Effector memory CD8-positive, alpha-beta T cell (primary cell): ENCODE results near the gene SMAGP.
"Not testable (repeated sequence)": the region's sequence is repeated elsewhere in the genome, so short reads cannot be mapped to it uniquely, and the experiment has no call there.

Experiments used
- ATAC-seq: fragments of 150-1000 bp; cut with Tn5 transposase; replicated peaks from 2 replicates; pipeline ENCODE4 v1.10.0; 2021; ENCODE audit warnings: mild to moderate bottlenecking, moderate library complexity
- DNase-seq, 3 experiments: peaks; one replicate each; pipeline ENCODE4 v3.0.0; 2021
- H3K27ac Mint-ChIP-seq, 2 donors: one replicate each; pipeline ENCODE4 v1.8.0; 2022; ENCODE audit warnings: mild to moderate bottlenecking in 2 of 2, mixed read lengths in 2 of 2, moderate library complexity in 2 of 2
- H3K27me3 Mint-ChIP-seq, 2 donors: one replicate each; pipeline ENCODE4 v1.8.0; 2022; ENCODE audit warnings: mixed read lengths in 2 of 2
- H3K36me3 Mint-ChIP-seq: one replicate; pipeline ENCODE4 v1.8.0; 2022; ENCODE audit warnings: mild to moderate bottlenecking, moderate library complexity, mixed read lengths; ENCODE audit not compliant: insufficient read depth
- H3K4me1 Mint-ChIP-seq, 2 donors: one replicate each; pipeline ENCODE4 v1.8.0; 2022; ENCODE audit warnings: low read depth in 2 of 2, mixed read lengths in 2 of 2
- H3K4me3 Mint-ChIP-seq, 2 donors: one replicate each; pipeline ENCODE4 v1.8.0; 2022; ENCODE audit warnings: mild to moderate bottlenecking in 2 of 2, mixed read lengths in 2 of 2, moderate library complexity in 2 of 2
- H3K9me3 Mint-ChIP-seq, 2 donors: one replicate each; pipeline ENCODE4 v1.8.0; 2022; ENCODE audit warnings: mixed read lengths in 2 of 2
- total RNA-seq, 9 experiments: gene quantifications; one replicate each; lab custom pipeline; 2026; lab: John Stamatoyannopoulos, UW

The SMAGP gene
- 0.18 to 10.4 (median 1.8) reads per million in 9 experiments for total RNA-seq

DNA sequence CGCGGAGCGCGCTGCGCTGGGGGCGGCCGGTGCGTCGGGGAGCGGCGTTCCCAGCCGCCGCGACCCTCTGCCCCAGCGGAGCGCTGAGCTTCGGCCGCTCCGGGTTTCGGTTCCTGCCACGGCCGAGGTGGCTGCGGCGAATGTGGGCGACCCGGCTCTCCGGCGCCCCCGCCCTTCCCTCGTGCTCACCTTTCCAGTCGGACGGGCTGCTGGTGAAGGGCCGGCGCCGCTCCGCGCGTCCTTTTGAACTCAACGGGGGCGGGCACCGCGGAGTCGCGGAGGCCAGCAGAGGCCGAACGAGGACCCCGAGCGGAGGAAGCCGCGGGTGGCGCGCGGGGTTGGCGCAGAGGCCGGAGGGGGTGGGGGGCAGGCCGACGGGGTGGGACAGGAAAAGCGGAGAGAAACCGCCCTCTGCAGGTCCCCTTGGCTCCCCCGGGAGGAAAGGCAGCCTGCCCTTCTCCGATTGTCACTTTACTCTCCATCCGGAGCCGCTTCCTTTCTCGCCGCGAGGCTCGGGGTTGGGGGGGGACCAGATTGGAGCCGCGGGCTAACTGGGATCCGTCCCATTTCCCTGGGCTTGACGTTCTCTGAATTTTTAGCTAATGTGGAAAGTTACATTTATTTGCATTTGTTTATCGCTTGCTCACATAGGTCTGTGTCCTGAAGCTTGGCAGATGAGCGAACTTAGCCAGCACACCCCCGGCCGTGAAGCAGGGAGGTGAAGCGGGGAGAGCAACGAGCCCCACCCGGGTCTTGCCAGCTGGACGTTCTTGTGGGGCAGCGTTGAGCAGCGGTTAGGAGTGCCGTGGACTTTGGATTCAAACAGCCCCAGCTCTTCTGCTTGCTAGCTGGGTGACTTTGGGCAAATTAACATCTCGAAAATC is at the start of gene SMAGP:
Gene SMAGP (minus strand): TSS at position 349 of the 884 bp plus-strand sequence. CDS start 1,137 bp downstream, outside the sequence.
- Mint-ChIP-seq H3K27ac (peak within 1 kb of the TSS; percentile 91 to 94), H3K9me3 (no peaks in the 10 kb centered on the region), H3K27me3 (no peaks in the 10 kb centered on the region), H3K36me3 (peaks cover 6% of the 10 kb centered on the region), H3K4me3 (peak within 1 kb of the TSS; percentile 96 to 97), H3K4me1 (peaks cover 20 to 31% of the 10 kb centered on the region in 2 donors)
- DNase-seq (peak; percentile 27 to 42 (median 33)), ATAC-seq (peak; percentile 68)

DNA sequence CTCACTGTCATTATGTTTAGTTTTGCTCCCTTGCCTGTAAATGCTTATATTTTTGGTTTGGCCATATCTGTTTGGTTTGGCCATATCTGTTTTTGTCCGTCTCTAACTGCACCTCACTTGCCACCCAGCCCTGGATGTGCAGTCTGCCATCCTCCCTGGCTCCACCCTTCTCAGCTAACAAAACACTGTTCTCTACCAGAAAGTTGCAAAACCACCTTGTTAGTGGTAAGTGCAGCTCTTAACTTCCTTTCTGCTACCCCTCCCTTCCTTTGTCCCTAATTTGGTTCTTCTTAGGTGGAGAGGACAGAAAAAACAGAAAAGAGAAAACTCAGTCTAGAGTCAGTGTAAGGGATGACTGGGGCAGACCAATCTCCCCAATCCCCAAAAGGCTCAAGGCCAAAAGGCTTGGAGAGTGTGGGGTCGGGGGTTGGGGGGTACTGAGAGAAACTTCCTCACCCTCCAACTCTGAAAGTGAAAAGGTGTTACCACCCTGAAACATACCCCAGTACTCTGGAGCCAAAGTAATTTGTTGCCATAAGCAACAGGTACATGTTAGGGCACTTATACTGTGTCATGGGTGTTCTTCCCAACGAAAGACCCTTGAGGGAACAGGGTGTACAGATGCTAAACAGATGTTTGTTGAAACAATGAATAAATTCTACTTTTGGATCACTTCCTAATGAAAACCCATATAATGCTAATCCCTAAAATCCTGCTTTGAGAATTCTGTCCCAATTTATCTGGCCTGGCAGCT is 48.8 kb upstream of the SMAGP start:
- H3K36me3 Mint-ChIP-seq: peaks cover 59% of the 10 kb centered on the region
- H3K9me3 Mint-ChIP-seq: no peaks in the 10 kb centered on the region
- peak; percentile 76 for ATAC-seq

GRCh38 chr12:51318057-51318806 is 48.0 kb upstream of the SMAGP start:
- Mint-ChIP-seq H3K4me3 (peak overlapping the region; percentile 92 to 94), H3K36me3 (peaks cover 58% of the 10 kb centered on the region), H3K4me1 (peaks cover 57 to 61% of the 10 kb centered on the region in 2 donors), H3K27ac (peak overlapping the region; percentile 88 to 97)
- ATAC-seq, H3K27me3 Mint-ChIP-seq, H3K9me3 Mint-ChIP-seq, DNase-seq: not testable (repeated sequence)

More for the DNA sequence above, 48.8 kb upstream of the SMAGP start:
- Mint-ChIP-seq H3K27me3 (no peaks in the 10 kb centered on the region), H3K4me3 (peak overlapping the region; percentile 92 to 94), H3K27ac (peak overlapping the region; percentile 88 to 97), H3K4me1 (peaks cover 58 to 65% of the 10 kb centered on the region in 2 donors)
- DNase-seq: peak; percentile 45 to 59 (median 53)

- H3K27me3 Mint-ChIP-seq: no peaks in the 10 kb centered on the region
- H3K4me3 Mint-ChIP-seq: peak overlapping the region; percentile 50 to 64
- peaks cover 92% of the 10 kb centered on the region for H3K36me3 Mint-ChIP-seq
- no peaks in the 10 kb centered on the region for H3K9me3 Mint-ChIP-seq
- DNase-seq (no peak), ATAC-seq (no peak)
- peaks cover 39 to 62% of the 10 kb centered on the region in 2 donors for H3K4me1 Mint-ChIP-seq
- peak overlapping the region; percentile 91 to 94 for H3K27ac Mint-ChIP-seq
Observed at GRCh38 chr12:51311389-51311788, 41.2 kb upstream of the SMAGP start.

- Mint-ChIP-seq H3K27me3 (no peaks in the 10 kb centered on the region), H3K9me3 (no peaks in the 10 kb centered on the region), H3K36me3 (peaks cover 98% of the 10 kb centered on the region), H3K27ac (peak overlapping the region; percentile 91 to 94), H3K4me1 (peaks cover 38 to 71% of the 10 kb centered on the region in 2 donors), H3K4me3 (peak overlapping the region in 1 of 2 donors; percentile 34)
- DNase-seq (no peak), ATAC-seq (peak; percentile 56)
Observed at GRCh38 chr12:51307655-51308593, 37.7 kb upstream of the SMAGP start.

DNA sequence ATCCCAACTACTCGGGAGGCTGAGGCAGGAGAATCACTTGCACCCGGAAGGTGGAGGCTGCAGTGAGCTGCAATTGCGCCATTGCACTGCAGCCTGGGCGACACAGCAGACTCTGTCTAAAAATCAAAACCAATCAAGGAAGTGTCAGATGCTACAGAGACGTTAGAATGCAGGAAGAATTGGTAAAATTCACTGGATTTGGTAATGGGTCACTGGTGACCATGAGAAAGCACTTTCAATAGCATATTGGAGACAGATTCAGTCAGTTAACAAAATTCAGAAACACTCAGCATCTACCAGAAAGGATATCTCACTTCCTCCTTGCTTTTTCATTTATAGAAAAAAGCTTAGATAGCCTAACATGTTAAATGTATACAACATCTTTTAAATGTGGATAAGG is 36.3 kb upstream of the SMAGP start:
- H3K27me3 Mint-ChIP-seq: no peaks in the 10 kb centered on the region
- H3K4me1 Mint-ChIP-seq: peaks cover 31 to 66% of the 10 kb centered on the region in 2 donors
- no peaks in the 10 kb centered on the region for H3K9me3 Mint-ChIP-seq
- peak overlapping the region; percentile 67 to 87 for H3K27ac Mint-ChIP-seq
- peaks cover 98% of the 10 kb centered on the region for H3K36me3 Mint-ChIP-seq
- no peak for ATAC-seq
- no peak overlapping the region for H3K4me3 Mint-ChIP-seq
- no peak for DNase-seq

GRCh38 chr12:51300768-51301167 is 30.6 kb upstream of the SMAGP start:
- DNase-seq, H3K27me3 Mint-ChIP-seq, H3K9me3 Mint-ChIP-seq, ATAC-seq, H3K4me3 Mint-ChIP-seq: not testable (repeated sequence)
- H3K27ac Mint-ChIP-seq: peak overlapping the region; percentile 4 to 84
- peaks cover 98% of the 10 kb centered on the region for H3K36me3 Mint-ChIP-seq
- H3K4me1 Mint-ChIP-seq: peaks cover 5 to 19% of the 10 kb centered on the region in 2 donors

GRCh38 chr12:51295651-51296050 is 25.4 kb upstream of the SMAGP start:
- Mint-ChIP-seq H3K4me3 (no peak overlapping the region), H3K9me3 (no peaks in the 10 kb centered on the region), H3K27ac (peak overlapping the region in 1 of 2 donors; percentile 57), H3K36me3 (peaks cover 97% of the 10 kb centered on the region), H3K27me3 (no peaks in the 10 kb centered on the region), H3K4me1 (peaks cover 7 to 16% of the 10 kb centered on the region in 2 donors)
- DNase-seq (no peak), ATAC-seq (no peak)

GRCh38 chr12:51294097-51294496 is 23.9 kb upstream of the SMAGP start:
- not testable (repeated sequence) for H3K9me3 Mint-ChIP-seq, H3K27me3 Mint-ChIP-seq, H3K4me3 Mint-ChIP-seq, ATAC-seq, DNase-seq
- Mint-ChIP-seq H3K36me3 (peaks cover 98% of the 10 kb centered on the region), H3K4me1 (peaks cover 7 to 16% of the 10 kb centered on the region in 2 donors), H3K27ac (peak overlapping the region in 1 of 2 donors; percentile 71)

DNA sequence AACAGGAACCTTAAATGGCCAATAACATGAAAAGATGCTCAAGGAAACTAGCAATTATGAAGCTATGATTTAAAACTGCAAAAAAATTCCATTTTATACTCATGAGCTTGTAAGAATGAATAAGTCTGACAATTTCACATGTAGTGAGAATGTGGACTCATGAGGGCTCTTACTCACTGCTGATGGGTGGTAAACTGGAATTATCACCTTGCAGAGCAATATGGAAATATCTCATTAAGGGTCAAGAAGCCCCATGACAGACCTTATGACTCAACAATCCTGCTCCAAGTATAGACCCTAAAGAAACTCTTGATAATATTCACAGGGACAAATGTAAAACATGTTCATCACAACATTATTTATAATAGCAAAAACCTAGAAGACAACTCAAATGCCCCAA is 23.5 kb upstream of the SMAGP start:
- ATAC-seq (no peak), DNase-seq (no peak)
- no peaks in the 10 kb centered on the region for H3K27me3 Mint-ChIP-seq
- H3K4me1 Mint-ChIP-seq: peaks cover 7 to 16% of the 10 kb centered on the region in 2 donors
- H3K36me3 Mint-ChIP-seq: peaks cover 98% of the 10 kb centered on the region
- H3K4me3 Mint-ChIP-seq: no peak overlapping the region
- H3K27ac Mint-ChIP-seq: peak overlapping the region in 1 of 2 donors; percentile 71
- no peaks in the 10 kb centered on the region for H3K9me3 Mint-ChIP-seq

GRCh38 chr12:51291603-51292513 is 21.6 kb upstream of the SMAGP start:
- not testable (repeated sequence) for DNase-seq, ATAC-seq, H3K9me3 Mint-ChIP-seq, H3K27me3 Mint-ChIP-seq, H3K4me3 Mint-ChIP-seq
- peaks cover 98% of the 10 kb centered on the region for H3K36me3 Mint-ChIP-seq
- H3K27ac Mint-ChIP-seq: peak overlapping the region; percentile 32 to 68
- peaks cover 7 to 16% of the 10 kb centered on the region in 2 donors for H3K4me1 Mint-ChIP-seq
